ENCODE results near the gene PEPD.

Gene PEPD

DNA sequence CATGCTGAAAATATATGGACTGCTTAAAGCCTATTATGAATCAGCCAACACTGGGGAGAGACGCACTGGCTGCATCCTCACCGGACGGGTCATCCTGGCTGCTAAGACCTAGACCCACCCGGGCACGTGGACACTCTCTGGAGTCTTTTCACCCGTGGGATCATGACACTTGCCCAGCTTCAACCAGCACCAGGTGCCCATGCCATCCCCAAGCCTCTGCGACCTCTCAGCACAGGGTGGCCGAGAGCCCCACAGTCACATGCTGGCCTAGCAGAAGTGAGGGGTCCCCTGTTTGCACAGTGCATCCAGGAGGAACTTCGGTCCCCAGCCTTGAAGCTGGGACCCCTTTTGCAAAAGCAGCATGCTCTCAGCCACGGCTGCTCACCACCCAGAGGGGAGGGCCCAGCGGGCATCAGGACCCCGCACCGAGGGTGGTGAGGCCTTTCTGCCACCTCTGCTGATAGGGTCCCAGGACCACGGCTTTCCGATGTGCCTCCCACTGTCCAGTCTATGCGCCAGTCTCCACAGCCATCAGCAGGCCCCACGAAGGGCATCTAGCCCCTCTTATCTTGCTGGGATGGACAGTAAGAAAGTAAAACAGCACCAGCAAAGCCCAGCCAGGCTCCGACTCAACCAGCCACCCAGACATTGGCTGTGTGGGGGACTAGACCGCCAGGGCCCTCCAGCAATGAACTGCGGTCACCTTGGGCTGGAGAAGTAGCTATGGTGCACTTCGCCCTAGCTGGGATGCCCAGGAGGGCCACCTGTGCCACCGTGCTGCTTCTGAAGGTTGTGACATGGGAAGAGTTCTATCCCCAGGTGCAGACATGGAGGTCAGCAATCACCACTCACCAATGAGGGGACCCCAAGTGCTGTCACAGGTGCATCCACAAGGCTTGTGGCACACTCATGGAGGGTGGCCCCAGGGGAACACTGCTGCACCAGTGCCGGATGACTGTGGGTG lies 75.0 kb downstream of the PEPD start:
- no peak for TF ChIP-seq CTCF (IDR thresholded peaks at IDR 0.05; ENCODE audit: extremely low read depth, missing control alignments)
- DNase-seq (ENCODE audit: low spot score) = no peak

DNA sequence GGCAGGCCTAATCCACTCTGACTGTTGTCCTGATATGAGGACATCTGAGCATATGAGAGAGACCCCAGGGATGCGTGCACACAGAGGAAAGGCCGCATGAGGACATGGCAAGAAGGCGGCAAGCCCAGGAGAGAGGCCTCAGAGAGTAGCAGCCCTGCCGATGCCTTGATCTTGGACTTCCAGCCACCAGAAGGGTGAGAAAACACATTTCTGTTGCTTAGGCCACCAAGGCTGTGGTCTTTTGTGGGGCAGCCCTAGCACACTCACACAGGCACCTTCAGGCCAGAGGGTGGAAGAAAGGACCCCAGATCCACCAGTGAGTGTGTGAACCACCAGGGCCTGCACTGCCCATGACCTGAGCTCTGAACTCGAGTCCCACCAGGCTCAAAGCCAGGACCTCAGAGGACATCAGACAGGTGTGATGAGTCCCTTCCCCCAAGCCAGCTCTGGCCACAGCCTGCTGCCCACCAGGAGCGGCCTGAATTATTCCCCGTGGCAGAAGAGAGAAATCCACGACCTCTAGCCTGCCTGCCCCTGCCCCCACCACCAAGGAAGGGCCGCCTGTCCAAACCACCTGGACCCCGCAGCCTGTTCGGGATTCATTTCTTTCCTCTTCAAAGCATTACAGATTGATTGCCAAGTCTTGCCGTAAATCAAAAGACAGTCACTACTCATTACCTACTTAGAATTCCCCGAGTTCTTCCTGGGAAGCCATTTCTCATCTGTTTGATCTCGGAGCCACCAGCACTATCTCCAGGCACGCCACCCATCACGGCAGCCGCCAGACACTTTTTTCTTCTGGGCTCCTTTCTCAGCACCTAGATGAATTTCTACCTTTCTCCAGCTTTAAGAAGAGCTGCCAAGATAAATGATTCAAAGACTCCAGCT lies 75.9 kb downstream of the PEPD start:
- DNase-seq (ENCODE audit: low spot score) = no peak
- TF ChIP-seq CTCF (IDR thresholded peaks at IDR 0.05; ENCODE audit: extremely low read depth, missing control alignments) = no peak

- no peak for TF ChIP-seq CTCF (IDR thresholded peaks at IDR 0.05; ENCODE audit: extremely low read depth, missing control alignments)
- no peak for DNase-seq (ENCODE audit: low spot score)
These were observed 76.8 kb downstream of the PEPD start for GRCh38 chr19:33444562-33445441.

DNA sequence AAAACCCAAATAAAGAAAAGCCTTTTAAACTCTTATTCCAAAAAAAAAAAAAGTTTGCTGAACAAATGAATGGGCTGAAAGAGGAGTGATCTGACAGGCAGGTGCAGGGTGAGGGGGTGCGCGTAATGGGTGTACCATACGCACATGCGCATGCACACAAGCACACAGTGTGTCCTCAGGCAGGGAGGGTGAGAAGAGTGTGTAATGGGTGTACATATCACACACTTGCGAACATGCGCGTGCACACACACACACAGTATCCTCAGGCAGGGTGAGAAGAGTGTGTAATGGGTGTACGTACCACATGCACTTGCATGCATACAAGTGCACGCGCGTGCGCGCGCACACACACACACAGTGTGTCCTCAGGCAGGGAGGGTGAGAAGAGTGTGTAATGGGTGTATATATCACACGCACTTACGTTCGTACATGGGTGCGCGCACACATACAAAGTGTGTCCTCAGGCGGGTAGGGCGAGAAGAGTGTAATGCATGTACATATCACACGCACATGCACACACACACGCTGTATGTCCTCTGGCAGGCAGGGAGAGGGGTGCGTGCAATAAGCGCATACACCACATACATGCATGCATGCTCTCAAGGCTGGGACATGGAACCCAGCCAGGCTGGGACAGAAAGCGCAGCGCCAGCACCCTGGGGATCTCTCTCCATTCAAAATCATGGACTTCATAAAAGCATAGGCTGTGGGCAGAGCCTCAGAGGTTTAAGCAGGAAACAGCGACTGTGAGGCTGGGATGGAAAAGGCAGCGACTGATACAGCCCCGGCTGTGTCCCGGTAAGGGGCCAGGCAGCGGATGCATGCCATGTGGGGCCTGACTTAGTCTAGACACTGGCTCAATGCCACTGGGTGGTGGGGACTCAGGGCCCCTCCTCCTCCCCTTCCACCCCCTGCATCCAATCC lies 77.7 kb downstream of the PEPD start:
- no peak for TF ChIP-seq CTCF (IDR thresholded peaks at IDR 0.05; ENCODE audit: extremely low read depth, missing control alignments)

GRCh38 chr19:33442706-33443105 lies 78.9 kb downstream of the PEPD start:
- no peak for DNase-seq (ENCODE audit: low spot score)
- TF ChIP-seq CTCF (IDR thresholded peaks at IDR 0.05; ENCODE audit: extremely low read depth, missing control alignments) = no peak

More for the DNA sequence above, 77.7 kb downstream of the PEPD start:
- DNase-seq (ENCODE audit: low spot score) = no peak

DNA sequence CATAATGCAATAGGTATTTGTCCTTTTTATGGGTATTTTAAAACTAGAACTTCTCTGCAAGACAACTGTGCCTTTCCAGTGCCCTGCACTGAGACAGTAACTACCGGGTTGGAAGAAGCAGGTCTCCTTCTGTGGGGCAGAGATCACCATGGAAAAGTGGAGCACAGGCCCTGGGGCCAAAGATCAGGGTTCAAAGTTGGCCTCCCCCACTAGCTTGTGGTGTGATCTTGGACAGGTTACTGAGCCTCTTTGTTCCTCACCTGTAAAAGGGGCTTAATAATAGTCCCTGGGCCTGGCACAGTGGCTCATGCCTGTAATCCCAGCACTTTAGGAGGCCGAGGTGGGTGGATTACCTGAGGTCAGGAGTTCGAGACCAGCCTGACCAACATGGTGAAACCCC lies 79.8 kb downstream of the PEPD start:
- TF ChIP-seq CTCF (IDR thresholded peaks at IDR 0.05; ENCODE audit: extremely low read depth, missing control alignments) = no peak

More for the DNA sequence above, 79.8 kb downstream of the PEPD start:
- DNase-seq (ENCODE audit: low spot score) = no peak
